HG03521 (cell line): ENCODE measurements around the gene DGAT2.
"Not testable (repeated sequence)": the region's sequence is repeated elsewhere in the genome, so short reads cannot be mapped to it uniquely, and the experiment has no call there.

ENCODE experiments used
- ATAC-seq: cut with Tn5 transposase; IDR thresholded peaks from one replicate; pipeline ENCODE4 v1.9.1; 2021; ENCODE audit warnings: mild to moderate bottlenecking, moderate library complexity; ENCODE audit not compliant: unreplicated experiment

Gene DGAT2, protein sequence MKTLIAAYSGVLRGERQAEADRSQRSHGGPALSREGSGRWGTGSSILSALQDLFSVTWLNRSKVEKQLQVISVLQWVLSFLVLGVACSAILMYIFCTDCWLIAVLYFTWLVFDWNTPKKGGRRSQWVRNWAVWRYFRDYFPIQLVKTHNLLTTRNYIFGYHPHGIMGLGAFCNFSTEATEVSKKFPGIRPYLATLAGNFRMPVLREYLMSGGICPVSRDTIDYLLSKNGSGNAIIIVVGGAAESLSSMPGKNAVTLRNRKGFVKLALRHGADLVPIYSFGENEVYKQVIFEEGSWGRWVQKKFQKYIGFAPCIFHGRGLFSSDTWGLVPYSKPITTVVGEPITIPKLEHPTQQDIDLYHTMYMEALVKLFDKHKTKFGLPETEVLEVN

DNA sequence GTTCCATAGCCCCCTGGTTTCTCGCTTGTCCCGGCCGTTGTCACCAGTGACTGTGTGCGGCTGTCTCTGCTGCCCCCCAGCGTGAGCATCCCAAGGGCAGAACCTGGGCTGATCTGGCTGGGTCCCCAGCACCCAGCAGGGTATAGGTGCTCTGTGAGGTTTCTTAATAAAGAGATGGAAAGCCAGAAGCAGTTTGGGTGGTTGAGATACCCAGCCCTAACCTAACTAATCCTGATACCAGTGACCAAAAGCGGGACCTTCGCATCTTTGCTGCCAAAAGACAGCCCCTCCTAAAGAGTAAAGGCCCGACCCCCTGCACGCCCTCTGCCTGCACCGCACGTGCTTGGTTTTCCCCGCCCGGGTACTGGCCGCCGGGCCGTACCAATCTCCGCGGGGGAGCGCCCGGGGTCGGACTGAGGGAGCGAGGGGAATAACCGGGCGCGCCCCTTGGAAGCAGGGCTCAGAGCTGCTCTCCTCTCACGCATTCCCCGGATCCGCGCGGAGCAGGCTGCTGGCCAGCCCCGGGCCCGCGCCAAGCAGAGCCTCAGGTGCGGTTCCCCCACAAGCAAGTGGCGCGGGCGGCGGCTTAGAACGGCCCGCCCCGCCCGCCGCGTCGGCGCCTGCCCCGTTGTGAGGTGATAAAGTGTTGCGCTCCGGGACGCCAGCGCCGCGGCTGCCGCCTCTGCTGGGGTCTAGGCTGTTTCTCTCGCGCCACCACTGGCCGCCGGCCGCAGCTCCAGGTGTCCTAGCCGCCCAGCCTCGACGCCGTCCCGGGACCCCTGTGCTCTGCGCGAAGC is at the start of gene DGAT2:
DGAT2 (plus strand) TSS at position 667 of the 797 bp plus-strand sequence. CDS start 214 bp downstream, outside the sequence.
- ATAC-seq, result peak; percentile 67

DNA sequence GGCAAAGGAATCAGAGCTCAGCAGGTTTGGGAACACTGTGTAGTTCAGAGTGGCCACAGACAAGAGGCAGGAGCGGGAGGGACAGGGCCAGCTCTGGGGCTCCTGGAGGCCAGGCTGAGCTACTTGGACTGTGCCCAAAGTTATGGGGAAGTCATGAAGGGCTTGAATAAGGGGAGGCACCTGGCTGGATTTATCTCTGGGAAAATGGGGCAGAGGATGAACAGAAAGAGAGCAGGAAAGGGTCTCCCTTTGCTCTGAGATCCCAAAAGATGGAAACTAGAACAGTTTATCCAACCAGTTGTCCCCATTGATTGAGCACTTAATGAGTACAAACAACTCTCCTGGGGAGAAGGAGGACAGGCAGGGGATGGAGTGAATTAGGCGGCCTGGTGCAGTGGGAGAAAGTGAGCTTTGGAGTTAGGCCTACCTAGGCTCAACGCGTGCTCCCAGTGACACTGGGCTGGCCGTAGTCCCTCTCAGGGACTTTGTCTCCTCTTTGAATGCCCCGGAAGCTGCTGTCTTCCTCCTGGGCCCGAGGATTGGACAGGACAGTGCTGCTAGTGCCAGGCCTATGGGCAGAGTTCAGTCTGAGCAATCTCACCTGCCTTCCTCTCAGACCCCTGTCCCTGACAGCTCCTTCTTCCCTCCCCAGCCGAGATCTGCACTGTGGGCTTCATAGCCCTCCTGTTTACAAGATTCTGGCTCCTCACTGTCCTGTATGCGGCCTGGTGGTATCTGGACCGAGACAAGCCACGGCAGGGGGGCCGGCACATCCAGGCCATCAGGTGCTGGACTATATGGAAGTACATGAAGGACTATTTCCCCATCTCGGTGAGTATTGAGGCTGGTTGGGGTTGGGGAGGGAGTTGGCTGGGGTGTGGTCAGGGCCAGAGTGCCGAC is 49.0 kb upstream of the DGAT2 start:
- no peak for ATAC-seq

DNA sequence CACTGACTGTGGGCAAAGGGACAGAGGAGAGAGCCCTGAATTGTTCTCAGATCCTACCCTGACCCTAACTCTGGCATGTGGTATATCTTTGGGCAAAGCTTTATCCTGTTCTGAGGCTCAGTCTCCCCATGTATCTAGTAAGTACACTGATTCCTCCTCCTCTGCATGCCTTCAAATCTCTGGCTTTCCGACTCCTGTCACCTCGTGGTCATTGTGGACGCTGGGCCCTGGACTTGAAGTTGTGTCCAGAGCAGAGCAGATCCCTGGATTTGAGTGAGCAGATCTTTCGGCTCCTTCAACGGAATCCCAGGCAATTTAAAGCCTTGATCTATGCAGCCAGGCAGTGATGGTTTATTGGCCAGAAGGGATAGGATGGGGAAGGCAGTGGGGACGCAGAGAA is 47.9 kb upstream of the DGAT2 start:
- ATAC-seq, result no peak

DNA sequence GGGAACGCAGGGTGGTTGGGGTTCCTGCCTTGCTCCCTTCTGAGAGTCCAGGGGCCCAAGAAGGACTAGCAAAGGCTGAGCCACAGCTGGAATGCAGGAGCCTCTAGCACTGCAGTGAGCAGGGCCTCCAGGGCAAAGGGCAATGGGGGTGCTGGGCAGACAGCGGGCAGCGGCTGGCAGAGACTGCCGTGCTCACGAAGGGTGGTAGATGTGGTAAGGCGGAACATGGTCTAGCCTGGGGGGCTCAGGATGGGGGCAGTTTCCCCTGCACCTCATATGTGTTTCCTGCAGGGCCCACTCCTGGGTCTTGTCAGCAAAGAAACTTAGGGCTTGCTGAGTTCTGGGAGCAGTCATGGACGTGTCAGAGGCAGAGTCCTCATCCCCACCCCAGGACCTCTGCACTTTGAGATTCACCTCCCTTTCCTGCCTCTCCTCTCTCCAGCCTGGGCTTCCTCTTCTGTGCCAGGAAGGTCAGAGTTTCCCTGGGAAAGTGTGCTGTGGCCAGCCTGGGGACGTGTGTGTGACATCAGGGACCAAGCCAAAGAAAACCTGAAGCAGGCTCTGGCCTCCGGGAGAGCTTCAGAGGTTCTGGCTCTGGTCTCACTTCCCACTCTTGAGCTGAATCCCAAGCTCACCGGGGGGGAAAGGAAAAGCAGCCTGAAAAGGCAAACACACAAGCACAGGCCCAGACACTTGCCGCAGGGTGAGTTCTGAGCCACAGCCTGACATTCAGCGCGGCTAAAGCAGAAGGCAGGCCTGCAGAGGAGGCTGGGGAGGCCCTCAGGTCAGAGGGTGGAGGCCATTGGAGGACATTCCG is 46.5 kb upstream of the DGAT2 start:
- ATAC-seq, result no peak

DNA sequence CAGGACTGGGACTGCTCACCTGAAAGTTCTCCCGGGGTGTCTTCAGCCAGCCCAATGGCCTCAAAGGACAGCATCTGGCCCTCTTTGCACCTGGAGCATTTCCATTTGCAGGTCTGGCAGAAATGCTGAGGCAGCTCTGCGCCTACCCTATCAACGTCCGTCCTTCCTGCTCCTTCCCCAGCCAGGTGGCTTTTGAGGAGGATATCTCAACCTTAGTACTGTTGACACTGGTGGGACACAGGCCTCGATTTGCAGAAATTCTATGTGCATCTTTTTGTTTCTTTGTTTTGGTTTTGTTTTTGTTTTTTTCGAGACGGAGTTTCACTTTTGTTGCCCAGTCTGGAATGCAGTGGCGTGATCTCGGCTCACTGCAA is 45.9 kb upstream of the DGAT2 start:
- no peak for ATAC-seq

DNA sequence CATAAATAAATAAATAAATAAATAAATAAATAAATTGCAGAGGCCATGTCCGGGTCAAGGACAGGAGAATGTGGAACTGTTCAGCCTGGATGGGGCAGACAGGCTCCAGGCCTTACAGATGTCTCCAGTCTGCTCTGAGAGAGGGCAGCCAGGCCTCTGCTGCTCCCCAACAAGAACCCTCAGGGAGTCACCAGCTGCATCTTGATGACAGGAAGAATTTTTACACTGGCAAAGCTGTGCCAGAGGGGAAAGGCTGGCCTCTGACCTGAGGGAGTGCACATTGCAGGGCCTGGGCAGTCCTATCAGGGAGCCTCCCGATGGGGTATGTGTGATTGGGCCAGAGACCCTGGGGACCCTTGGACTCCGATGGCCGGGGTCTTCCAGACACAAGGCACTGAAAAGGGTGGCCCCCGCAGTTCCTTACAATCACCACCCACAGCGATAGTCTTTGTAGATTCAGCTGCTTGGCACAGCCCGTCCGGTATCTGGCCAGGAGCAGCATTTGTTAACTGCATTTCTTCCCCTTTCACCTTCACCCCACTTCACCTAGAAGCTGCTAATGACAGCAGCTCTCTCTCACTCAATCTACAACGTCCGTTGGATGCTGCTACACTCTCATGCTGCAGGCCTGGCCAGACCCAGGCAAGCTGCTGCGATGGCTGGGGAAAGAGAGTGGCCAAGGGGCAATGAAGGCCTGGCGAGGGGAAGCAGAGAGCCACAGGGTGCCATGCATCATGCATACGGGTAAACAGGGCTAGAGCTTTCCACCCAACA is 42.8 kb upstream of the DGAT2 start:
- ATAC-seq, result no peak

DNA sequence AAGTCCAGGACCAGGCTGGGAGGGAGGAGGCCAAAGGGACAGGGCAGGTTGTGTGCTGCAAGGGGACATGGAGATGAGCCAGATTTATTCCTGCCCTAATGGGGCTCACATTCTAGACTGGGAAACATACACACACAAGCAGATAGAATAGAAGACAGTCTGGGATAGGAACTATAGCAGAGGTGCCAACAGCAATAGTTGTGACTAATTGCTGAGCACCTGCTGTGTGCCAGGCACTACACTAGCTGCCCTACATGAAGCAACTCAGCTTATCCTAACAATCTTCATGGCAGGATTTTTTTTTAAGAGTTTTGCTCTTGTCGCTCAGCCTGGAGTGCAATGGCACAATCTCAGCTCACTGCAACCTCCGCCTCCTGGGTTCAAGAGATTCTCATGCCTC is 39.6 kb upstream of the DGAT2 start:
- no peak for ATAC-seq

DNA sequence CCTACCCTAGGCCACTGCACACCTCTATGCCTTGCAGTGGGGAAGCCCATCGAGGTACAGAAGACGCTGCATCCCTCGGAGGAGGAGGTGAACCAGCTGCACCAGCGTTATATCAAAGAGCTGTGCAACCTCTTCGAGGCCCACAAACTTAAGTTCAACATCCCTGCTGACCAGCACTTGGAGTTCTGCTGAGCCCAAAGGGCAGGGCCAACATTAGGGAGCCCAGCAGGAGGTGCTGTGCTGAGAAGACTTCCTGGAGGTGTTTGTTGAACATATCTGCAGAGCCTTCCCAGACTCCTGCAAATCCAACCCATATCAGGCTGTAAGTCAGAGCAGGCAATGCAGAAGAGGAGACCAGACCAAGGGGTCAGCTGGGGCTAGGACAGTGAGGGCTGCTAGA is 37.5 kb upstream of the DGAT2 start:
- ATAC-seq, result no peak

DNA sequence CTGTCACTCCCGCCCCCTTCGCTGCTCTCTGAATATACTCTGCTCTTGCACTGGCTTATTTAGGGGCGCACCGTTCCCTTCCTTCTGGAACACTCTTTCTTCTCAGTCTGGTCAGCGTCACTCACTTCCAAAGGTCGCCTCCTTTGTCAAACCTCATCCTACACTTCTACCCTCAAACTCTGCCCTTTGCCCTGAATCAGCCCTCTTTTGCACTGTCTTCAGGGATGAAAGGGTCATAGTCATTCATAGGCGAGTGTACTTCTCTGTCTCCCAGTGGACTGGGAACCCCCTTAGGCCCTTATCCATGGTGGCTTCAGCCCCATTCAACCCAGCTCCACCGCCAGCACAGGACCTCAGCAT is 35.5 kb upstream of the DGAT2 start:
- ATAC-seq, result no peak

DNA sequence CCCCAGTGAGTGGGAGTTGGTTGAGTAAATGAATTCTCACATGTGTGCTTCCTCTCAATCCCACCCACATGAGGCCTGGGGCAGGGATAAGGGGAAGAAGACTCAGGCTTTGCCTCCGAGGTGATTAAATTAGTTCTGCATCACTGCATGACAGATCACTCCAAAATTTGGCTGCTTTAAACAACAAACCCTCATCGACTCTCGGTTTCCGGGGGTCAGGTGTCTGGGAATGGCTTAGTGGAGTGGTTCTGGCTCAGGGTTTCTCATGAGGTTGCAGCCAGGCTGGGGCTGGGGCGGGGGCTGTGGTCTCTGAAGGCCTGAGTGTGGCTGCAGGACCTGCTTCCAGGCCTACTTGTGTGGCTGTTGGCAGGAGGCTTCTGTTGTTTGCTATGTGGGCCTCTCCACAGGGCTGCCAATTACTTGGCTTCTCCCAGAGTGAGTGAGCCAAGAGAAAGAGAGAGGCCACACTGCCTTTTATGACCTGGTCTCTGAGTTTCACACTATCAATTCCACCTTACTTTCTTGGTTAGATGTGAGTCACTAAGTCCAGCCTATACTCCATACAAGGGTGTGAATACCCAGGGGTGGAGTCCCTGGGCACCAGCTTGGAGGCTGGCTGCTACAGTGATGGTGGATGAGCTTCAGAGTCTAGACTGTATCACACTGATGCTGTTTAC is 35.0 kb upstream of the DGAT2 start:
- no peak for ATAC-seq

DNA sequence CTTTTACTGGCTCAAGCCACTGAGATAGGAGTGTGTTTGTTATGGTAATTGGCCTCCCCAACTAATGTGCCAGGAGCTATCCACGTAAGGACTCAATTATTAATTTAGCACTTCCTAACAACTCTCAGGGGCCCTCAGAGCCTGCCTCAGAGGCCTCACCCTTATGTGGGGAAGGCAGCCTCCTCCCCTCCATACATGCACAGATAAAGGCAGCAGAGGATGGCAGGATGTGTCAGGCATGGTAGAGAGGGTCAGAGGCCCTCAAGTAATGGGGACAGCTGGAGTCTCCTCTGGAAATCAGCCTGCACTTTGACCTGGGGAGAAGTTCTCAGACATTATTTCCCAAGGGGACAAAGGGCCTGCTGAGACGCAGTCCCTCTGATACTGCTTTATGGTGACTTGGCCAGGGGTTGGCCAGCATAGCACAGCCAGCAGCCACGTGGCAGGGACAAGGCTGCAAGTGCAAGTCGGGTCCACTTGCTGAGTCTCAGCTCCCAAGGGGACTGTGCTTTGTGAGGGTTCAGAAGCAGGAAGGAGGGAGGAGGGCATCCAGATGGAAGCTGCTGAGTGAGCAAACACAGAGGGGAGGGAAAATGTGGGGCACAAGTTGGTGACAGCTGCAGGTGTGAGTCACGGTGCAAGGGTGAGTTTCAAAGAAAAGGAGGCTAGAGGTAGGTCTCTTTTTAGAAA is 33.9 kb upstream of the DGAT2 start:
- no peak for ATAC-seq

DNA sequence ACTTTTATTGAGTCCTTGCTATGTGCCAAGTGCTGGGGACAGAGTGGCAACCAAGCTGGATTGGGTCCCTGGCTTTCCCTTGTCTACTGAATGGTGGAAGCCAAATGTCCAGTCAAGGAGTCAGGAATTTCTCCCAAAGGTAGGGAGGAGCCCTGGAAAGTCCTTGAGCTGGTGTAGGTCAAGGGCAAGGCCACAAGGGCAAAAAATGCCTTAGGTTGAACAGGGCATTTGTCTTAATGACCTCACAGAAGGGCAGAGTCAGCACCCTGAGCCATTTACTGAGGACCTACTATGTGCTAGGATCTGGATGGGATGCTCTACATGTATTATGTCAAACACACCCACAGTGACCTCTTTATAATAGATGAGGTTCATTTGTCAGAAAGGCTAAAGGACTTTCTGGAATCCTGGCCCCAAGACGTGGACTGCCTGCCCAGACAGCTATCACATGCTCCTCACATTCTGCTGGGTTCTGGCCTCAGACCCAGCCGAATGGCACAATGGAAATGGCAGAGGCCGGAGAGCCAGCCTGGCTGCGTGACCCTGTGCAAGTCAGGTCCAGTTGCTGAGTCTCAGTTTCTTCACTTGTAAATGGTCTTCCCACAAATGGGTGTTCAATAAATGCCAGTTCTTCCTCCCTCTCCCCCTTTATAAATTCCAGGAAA is 33.3 kb upstream of the DGAT2 start:
- ATAC-seq, result no peak

DNA sequence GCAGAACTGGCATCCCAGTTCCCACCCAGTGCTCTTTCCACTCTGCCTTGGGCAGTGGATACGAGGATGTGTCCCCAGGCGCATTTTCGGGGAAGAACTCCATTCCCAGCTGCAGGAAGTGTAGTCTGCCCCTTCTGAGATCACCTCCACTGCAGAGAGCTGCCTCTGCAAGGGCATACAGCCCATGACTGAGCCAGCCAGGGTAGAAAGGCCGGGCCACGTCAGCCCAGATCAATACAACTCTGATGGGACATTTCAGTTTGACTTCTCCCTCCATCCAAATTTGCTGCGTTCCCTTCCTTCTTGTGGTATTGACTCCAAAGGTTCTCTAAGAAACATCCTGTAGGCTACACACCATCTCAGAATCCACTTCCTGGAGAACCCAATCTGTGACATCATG is 31.3 kb upstream of the DGAT2 start:
- no peak for ATAC-seq

DNA sequence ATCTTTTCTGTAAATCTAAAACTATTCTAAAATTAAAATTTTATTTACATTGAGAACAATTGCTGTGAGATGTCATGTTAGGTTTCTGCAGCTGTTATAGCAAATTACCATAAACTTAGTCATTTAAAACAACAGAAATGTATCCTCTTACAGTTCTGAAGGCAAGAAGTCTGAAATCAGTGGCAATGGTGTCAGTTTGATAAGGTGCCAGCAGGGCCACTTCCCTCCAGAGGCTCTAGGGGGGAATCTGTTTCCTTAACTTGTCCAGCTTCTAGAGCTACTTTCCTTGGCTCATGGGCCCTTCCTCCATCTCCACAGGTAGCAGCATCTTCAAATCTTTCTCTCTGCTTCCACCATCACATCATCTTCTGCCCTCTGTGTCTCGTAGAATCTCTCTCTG is 27.9 kb upstream of the DGAT2 start:
- no peak for ATAC-seq

DNA sequence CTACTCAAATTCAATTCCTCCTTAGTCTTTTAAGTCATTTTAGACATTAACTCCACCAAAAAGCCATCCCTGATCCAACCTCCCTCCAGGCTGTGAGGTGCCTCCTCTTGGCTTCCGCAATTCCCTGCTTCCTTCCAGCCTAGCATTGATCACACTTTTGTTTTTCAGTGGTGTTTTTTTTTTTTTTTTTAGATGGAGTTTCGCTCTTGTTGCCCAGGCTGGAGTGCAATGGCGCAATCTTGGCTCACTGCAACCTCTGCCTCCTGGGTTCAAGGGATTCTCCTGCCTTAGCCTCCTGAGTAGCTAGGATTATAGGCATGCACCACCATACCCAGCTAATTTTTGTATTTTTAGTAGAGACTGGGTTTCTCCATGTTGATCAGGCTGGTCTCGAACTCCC is 25.4 kb upstream of the DGAT2 start:
- ATAC-seq, result not testable (repeated sequence)

DNA sequence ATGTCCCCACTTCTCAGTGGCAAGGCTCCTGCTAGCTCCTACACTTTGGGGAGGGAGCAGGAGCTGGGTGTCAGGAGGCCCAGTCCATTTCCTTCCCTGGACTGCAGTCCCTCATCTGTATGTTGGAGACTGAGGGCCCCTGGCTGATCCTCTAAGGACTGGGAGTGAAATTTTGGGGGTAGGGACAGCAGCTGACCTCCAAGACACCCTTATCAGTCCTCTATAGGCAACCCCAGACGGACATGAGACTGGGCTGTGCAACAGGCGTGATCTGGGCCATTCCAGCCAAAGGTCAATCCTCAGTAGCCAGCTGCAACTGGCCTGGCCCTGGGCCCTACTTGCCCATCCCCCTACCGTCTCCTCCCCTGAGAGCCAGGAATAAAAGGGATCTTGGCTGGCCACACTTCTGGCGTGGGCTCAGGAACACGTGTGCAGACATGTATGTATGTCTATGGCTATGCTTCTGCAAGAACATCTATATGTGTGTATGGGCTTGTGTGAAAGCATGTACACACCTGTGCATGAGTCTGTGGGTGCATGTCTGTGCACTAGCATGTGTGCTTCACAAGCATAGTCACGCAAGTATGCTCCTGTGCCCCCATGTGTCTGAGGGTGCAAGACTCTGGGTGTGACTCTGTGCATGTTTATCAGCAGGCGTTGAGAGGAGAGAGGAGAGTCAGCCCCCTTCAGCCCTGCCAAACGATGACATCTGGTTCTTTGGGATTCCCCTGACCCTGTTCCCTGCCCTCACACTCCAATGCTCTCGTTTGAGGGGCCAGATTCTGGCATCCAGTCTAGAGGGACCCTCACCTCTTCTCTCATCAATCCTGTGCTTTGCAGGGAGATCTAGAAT is 24.6 kb upstream of the DGAT2 start:
- ATAC-seq, result no peak

DNA sequence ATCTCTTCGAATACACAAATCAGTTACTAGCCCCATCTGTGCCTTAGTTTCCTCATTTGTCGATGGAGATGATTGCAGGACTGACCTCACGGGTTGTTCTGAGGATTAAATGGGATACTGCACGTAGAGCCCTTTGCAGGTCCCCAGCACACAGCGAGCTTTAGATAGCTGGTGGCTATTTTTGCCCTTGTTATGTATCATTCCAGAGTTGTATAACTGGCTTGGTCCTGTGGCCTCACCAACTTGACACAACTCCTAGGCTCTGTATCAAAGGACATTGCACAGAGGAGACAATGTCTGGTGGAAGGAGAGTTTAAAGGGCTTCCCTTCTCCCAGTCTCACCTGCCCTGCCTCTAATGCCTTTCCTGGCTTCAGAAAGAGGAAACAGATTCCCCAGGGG is 22.8 kb upstream of the DGAT2 start:
- no peak for ATAC-seq
